ENCODE data around the gene KCNQ1. TPM values are rescaled to one million over a fixed set of nuclear protein-coding genes. Genes with fewer than 3 reads are reported as not detected.

The KCNQ1 gene
- total RNA-seq, 2 experiments from 2014 or later: 8.7 to 9.5 TPM

- ATAC-seq: no peak
- H3K4me1 Mint-ChIP-seq (ENCODE audit: low read depth): no peaks in the 10 kb centered on the region
- H3K9me3 Mint-ChIP-seq: no peaks in the 10 kb centered on the region
- ChIA-PET CTCF (no interaction called here), POLR2A (no interaction called here)
- intact Hi-C loops (cut with micrococcal nuclease): no loop called here
- H3K4me3 Mint-ChIP-seq: no peak overlapping the region
- no peak overlapping the region for H3K27ac Mint-ChIP-seq
- H3K36me3 Mint-ChIP-seq (ENCODE audit: low read depth): no peaks in the 10 kb centered on the region
- no peak for DNase-seq
- no peaks in the 10 kb centered on the region for H3K27me3 Mint-ChIP-seq
- no peak for TF ChIP-seq CTCF (IDR thresholded peaks at IDR 0.05)
These were observed 294.9 kb downstream of the KCNQ1 start for GRCh38 chr11:2739531-2740274.

- Mint-ChIP-seq H3K4me1 (ENCODE audit: low read depth) (no peaks in the 10 kb centered on the region), H3K9me3 (no peaks in the 10 kb centered on the region), H3K27ac (no peak overlapping the region), H3K36me3 (ENCODE audit: low read depth) (no peaks in the 10 kb centered on the region), H3K4me3 (no peak overlapping the region), H3K27me3 (no peaks in the 10 kb centered on the region)
- intact Hi-C loops (cut with micrococcal nuclease): no loop called here
- ChIA-PET POLR2A (no interaction called here), CTCF (no interaction called here)
- no peak for ATAC-seq
- DNase-seq: no peak
- TF ChIP-seq CTCF (IDR thresholded peaks at IDR 0.05): no peak
These were observed 295.6 kb downstream of the KCNQ1 start for GRCh38 chr11:2740275-2740940.

GRCh38 chr11:2741006-2741376 lies 296.2 kb downstream of the KCNQ1 start:
- TF ChIP-seq CTCF (IDR thresholded peaks at IDR 0.05): no peak
- POLR2A ChIA-PET: no interaction called here
- Mint-ChIP-seq H3K9me3 (no peaks in the 10 kb centered on the region), H3K4me3 (no peak overlapping the region), H3K4me1 (ENCODE audit: low read depth) (no peaks in the 10 kb centered on the region), H3K36me3 (ENCODE audit: low read depth) (no peaks in the 10 kb centered on the region), H3K27ac (no peak overlapping the region), H3K27me3 (no peaks in the 10 kb centered on the region)
- ATAC-seq (peak; percentile 61), DNase-seq (no peak)
- intact Hi-C loops (cut with micrococcal nuclease): no loop called here
- CTCF ChIA-PET: no interaction called here

- ChIA-PET CTCF (no interaction called here), POLR2A (no interaction called here)
- H3K27ac Mint-ChIP-seq: no peak overlapping the region
- no peaks in the 10 kb centered on the region for H3K27me3 Mint-ChIP-seq
- intact Hi-C loops (cut with micrococcal nuclease): no loop called here
- H3K9me3 Mint-ChIP-seq: no peaks in the 10 kb centered on the region
- DNase-seq (no peak), ATAC-seq (no peak)
- TF ChIP-seq CTCF (IDR thresholded peaks at IDR 0.05): no peak
- no peaks in the 10 kb centered on the region for H3K36me3 Mint-ChIP-seq (ENCODE audit: low read depth)
- no peaks in the 10 kb centered on the region for H3K4me1 Mint-ChIP-seq (ENCODE audit: low read depth)
- no peak overlapping the region for H3K4me3 Mint-ChIP-seq
These were observed 296.7 kb downstream of the KCNQ1 start for GRCh38 chr11:2741377-2742131.

DNA sequence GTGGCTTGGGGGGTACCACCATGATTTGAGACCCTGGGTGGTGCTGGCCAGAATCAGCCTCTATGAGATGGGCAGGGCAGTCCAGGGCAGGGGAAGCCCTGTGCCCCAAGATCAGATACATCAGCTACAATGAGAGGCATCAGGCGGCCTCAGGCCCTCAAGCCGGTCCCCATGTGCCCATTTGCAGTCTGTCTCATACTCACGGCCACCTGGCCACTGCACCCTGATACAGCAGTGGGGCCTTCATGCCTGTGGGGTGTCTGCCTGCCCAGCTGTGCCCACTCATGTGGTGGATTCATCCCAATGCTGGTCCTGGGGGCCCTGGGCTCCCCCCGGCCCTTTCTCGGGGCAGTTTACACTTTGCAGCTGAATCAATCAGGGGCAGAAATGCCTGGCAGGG lies 297.4 kb downstream of the KCNQ1 start:
- ChIA-PET POLR2A (no interaction called here), CTCF (no interaction called here)
- intact Hi-C loops (cut with micrococcal nuclease): no loop called here
- Mint-ChIP-seq H3K27ac (no peak overlapping the region), H3K9me3 (no peaks in the 10 kb centered on the region), H3K4me1 (ENCODE audit: low read depth) (no peaks in the 10 kb centered on the region), H3K27me3 (no peaks in the 10 kb centered on the region), H3K4me3 (no peak overlapping the region), H3K36me3 (ENCODE audit: low read depth) (no peaks in the 10 kb centered on the region)
- DNase-seq (no peak), ATAC-seq (no peak)
- no peak for TF ChIP-seq CTCF (IDR thresholded peaks at IDR 0.05)

Measured in activated CD8-positive, alpha-beta T cell treated with anti-CD3 and anti-CD28 coated beads for 36 hours (primary cell).